Measurements from ENCODE around the gene ARFIP1. TPM values are rescaled to one million over a fixed set of nuclear protein-coding genes. Genes with fewer than 3 reads are reported as not detected.

The ARFIP1 gene
- total RNA-seq, 3 donors from 2014 or later: 9.8 to 11.7 (median 10.7) TPM

DNA sequence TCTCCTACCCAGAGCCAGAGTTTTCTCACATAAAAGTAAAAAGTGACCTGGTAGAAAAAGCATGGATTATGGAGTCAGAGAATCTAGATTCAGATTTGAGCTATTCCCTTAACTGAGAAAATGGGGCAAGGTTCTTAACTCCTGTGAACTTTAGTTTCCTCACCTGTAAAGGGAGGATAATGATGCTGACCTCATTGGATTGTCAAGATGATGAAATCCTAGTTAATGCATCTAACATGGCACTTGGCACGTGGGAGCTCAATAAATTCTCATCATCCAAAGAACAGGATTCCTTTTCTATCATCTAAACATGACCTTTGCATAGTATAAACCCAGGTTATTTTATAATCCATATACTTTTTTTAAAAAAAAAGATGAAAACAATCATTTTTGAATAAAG is 175.0 kb downstream of the ARFIP1 start:
- no peaks in the 10 kb centered on the region for H3K9me3 Mint-ChIP-seq
- ATAC-seq (no peak), DNase-seq (no peak)
- H3K4me1 Mint-ChIP-seq (ENCODE audit: low read depth): peaks cover 3% of the 10 kb centered on the region
- peaks cover 3% of the 10 kb centered on the region for H3K27me3 Mint-ChIP-seq (ENCODE audit: low read depth)
- H3K36me3 Mint-ChIP-seq (ENCODE audit: insufficient read depth): no peaks in the 10 kb centered on the region
- no peak overlapping the region for H3K4me3 Mint-ChIP-seq

DNA sequence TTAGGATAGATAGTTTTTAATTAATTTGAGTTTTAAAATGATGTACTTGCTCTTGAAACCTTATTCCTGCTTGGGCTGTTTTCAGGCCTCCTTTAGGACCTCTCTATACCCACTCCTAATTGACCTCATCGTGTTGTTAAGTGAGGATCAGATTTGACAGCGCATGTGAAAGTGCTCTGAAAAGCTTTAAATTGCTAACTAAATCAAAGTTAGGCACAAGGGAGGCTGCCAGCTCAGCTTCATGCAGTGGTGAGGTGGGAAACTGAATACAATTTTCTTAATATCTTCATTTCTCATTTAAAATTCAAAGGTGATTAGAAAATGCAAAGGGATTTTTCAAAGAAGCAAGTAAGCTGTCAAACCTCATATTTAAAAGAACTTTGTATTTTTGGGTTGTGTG is 176.4 kb downstream of the ARFIP1 start:
- no peak for ATAC-seq
- no peak for DNase-seq
- H3K36me3 Mint-ChIP-seq (ENCODE audit: insufficient read depth): no peaks in the 10 kb centered on the region
- peaks cover 3% of the 10 kb centered on the region for H3K4me1 Mint-ChIP-seq (ENCODE audit: low read depth)
- no peaks in the 10 kb centered on the region for H3K9me3 Mint-ChIP-seq
- H3K4me3 Mint-ChIP-seq: no peak overlapping the region
- peaks cover 2% of the 10 kb centered on the region for H3K27me3 Mint-ChIP-seq (ENCODE audit: low read depth)

DNA sequence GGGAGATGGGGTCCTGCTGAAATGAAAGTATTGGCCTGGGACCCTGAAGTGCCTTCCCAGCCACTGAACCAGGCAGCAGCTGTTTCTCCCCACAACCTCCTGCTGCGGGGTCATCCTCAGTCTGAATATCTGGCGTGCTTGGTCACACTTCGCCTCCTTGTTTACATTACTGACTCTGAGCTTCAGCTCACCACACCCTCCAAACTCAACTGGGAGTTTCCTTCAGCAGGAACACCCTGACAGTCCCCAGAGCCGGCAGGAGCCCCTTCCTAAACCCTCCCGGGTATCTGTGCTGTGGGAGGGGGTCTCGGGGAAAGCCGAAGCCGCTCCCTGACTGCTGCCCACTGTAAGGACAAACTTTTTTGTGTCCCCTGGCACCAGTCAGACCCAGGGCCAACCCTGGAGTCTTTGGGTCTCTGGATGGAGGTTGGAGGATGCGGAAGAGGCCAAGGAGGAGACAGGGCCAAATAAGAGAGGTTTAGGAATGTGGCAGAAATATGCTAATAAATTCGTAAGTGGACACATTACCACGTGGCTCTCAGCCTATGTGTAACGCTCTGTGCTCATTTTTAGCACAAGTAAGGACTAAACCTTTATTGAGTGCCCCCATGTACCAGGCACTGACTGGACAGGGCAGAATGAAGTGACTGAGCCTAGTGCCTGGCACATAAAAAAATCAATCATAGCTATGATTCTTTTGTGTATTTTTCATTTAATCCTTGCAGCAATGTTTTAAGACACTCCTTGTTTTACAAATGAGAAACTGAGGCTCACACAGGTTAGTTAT is 177.1 kb downstream of the ARFIP1 start:
- Mint-ChIP-seq H3K4me3 (no peak overlapping the region), H3K9me3 (no peaks in the 10 kb centered on the region), H3K36me3 (ENCODE audit: insufficient read depth) (no peaks in the 10 kb centered on the region), H3K27me3 (ENCODE audit: low read depth) (peaks cover 2% of the 10 kb centered on the region), H3K4me1 (ENCODE audit: low read depth) (peaks cover 3% of the 10 kb centered on the region)
- ATAC-seq (no peak), DNase-seq (no peak)

DNA sequence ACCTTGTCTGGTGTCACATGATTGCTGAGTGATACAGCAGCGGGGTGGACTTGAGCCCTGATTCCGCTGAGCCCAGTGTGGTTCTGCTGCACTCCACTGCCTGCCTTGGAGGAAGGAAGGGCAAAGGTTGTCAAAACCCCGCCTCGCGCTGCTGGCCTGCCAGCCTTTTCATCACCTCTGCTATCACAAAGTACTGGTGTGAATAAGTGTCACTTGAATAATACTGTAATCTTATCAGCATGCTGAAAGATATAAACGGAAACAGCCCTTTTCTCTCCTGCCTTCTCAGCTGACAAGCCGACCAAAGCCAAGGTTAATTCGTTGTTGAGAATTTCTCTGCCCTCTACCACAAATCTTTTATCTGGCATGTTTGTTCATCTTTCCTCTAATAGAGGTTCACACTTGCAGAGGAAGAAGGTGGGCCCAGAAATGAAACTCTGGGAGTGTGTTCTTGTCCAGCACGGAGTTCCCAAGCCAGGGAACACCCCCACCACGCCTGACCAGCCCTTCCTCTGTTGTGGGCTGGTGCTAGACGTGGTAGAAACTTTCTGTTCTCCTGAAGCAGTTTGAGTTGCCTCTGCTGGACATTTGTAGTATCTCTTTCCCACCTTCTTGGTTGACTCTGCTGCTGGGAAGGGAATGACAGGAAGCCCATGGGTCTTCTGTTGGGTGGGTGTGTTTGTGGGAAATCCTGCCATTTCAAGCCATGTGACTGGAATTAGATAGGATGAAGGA is 177.8 kb downstream of the ARFIP1 start:
- DNase-seq (no peak), ATAC-seq (no peak)
- peaks cover 3% of the 10 kb centered on the region for H3K4me1 Mint-ChIP-seq (ENCODE audit: low read depth)
- no peaks in the 10 kb centered on the region for H3K36me3 Mint-ChIP-seq (ENCODE audit: insufficient read depth)
- H3K4me3 Mint-ChIP-seq: no peak overlapping the region
- no peaks in the 10 kb centered on the region for H3K9me3 Mint-ChIP-seq
- H3K27me3 Mint-ChIP-seq (ENCODE audit: low read depth): peaks cover 2% of the 10 kb centered on the region

DNA sequence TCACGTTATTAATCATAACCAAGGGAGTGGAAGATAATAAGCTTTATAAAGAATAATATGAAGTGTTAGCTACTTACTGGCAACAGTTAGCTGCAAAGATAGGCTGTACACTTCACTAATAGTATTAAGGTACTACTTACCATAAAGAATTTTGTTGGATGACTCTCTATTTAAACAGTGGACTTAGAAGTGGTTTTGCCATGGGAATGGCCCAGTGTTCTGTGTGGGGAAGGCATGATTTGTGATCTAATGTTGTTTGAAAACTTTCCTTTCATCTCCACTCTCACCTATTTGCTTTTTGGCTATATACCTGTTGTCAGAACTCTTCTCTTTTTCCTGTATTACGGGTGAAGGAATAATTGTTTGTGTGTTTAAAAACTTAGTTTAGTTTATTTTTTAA is 179.3 kb downstream of the ARFIP1 start:
- no peaks in the 10 kb centered on the region for H3K36me3 Mint-ChIP-seq (ENCODE audit: insufficient read depth)
- peaks cover 2% of the 10 kb centered on the region for H3K27me3 Mint-ChIP-seq (ENCODE audit: low read depth)
- H3K4me3 Mint-ChIP-seq: no peak overlapping the region
- DNase-seq (no peak), ATAC-seq (no peak)
- H3K4me1 Mint-ChIP-seq (ENCODE audit: low read depth): peaks cover 3% of the 10 kb centered on the region
- H3K9me3 Mint-ChIP-seq: no peaks in the 10 kb centered on the region

- Mint-ChIP-seq H3K4me1 (ENCODE audit: low read depth) (peaks cover 3% of the 10 kb centered on the region), H3K36me3 (ENCODE audit: insufficient read depth) (no peaks in the 10 kb centered on the region), H3K4me3 (no peak overlapping the region), H3K27me3 (ENCODE audit: low read depth) (peaks cover 2% of the 10 kb centered on the region), H3K9me3 (no peaks in the 10 kb centered on the region)
- ATAC-seq (no peak), DNase-seq (no peak)
Observed at GRCh38 chr4:152960082-152960481, 180.3 kb downstream of the ARFIP1 start.

GRCh38 chr4:152961014-152961772 is 181.4 kb downstream of the ARFIP1 start:
- Mint-ChIP-seq H3K9me3 (no peaks in the 10 kb centered on the region), H3K4me1 (ENCODE audit: low read depth) (peaks cover 3% of the 10 kb centered on the region), H3K36me3 (ENCODE audit: insufficient read depth) (no peaks in the 10 kb centered on the region), H3K4me3 (no peak overlapping the region), H3K27me3 (ENCODE audit: low read depth) (no peaks in the 10 kb centered on the region)
- DNase-seq: no peak
- ATAC-seq: no peak

DNA sequence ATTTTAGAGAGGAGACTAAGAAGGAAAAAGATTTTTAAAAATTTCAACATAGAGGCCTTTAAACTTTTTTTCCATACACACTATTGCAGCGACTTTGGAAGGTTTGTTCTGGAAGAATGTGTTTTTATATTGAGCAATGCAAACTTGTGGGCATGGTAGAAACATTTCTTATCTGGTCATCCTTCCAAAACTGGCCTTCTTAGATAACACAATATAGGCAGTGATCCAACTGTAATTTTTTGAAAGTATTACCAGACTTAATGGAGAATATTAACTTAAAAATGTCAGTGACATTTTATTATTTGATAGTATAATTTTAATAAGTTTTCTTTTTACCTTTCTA is 182.0 kb downstream of the ARFIP1 start:
- Mint-ChIP-seq H3K9me3 (no peaks in the 10 kb centered on the region), H3K4me3 (no peak overlapping the region), H3K36me3 (ENCODE audit: insufficient read depth) (no peaks in the 10 kb centered on the region), H3K4me1 (ENCODE audit: low read depth) (peaks cover 3% of the 10 kb centered on the region), H3K27me3 (ENCODE audit: low read depth) (no peaks in the 10 kb centered on the region)
- ATAC-seq (no peak), DNase-seq (no peak)

Other genes with a start within 250 kb of the ARFIP1 start
- 10 to 100 TPM; 38.8 to 41.4 (median 39.1) TPM for gene FBXW7, start 243.9 kb upstream of the ARFIP1 start, total RNA-seq
- 1 to 10 TPM; 5.6 to 6.2 (median 6.0) TPM for gene TMEM154, start 100.0 kb upstream of the ARFIP1 start, total RNA-seq
- gene TIGD4, start 224 bp upstream of the ARFIP1 start, total RNA-seq: under 1 TPM; 0.28 to 0.38 (median 0.32) TPM
- under 1 TPM in 2 of 3 donors, not detected in 1; 0.05 to 0.11 TPM for gene FHDC1, start 156.4 kb downstream of the ARFIP1 start, total RNA-seq